RKO (cell line): Measurements from ENCODE around the gene EGFR.

Source experiments
- DNase-seq: peaks from one replicate; pipeline ENCODE4 v3.0.0-alpha.2; 2016; ENCODE audit warnings: low spot score

The EGFR gene

DNA sequence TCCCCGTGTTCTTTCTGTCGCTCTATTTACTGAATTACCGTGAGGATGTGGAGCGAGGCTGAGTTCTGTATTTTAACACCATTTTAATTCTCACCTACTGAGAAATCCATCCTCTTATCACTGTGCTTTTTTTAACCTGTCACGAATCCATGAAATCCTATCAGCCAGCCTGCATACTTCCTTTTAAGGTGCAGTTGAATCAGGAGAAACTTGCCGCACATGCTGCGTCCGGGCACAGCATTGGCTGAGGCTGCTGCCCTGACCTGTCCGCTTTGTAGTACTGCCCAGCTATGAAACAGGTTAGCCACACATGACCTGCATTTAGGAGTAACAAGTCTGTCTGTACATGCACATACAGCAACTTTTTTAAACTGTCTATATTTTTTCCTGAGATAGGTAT is 82.5 kb downstream of the EGFR start:
- no peak for DNase-seq

GRCh38 chr7:55104123-55104522 is 85.3 kb downstream of the EGFR start:
- no peak for DNase-seq

DNA sequence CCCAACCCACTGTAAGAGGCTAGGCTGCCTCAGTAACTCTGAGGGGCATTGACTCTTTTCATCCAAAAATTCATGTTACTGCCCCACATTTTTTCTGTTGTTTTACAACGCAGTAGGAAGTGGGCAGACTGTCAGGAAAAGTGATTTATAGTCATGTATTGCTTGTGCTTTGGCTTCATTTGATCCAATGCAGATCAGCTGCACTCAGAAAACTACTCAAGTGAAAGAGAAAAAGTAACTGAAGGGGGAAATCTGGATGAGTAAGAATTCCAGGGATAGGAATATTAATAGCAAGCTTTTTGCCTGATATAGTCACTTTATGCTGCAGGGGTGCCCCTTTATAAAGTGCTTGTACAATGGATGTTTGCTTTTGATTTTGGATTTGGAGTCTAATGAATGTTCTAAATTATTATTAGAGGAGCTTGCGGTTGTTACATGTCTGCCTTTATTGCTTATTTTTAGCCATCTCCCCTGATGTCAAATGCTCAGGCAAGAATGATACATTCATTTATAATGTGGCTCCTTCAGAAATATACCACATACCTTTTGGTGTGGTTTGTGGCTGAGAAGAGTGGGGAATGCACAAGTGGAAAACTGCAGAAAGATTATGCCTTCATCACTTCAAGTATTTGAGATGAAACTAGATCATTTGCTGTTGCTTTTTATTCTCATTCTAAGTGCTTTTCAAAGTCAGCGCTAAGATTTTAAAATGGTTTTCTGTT is 86.1 kb downstream of the EGFR start:
- DNase-seq, result no peak

DNA sequence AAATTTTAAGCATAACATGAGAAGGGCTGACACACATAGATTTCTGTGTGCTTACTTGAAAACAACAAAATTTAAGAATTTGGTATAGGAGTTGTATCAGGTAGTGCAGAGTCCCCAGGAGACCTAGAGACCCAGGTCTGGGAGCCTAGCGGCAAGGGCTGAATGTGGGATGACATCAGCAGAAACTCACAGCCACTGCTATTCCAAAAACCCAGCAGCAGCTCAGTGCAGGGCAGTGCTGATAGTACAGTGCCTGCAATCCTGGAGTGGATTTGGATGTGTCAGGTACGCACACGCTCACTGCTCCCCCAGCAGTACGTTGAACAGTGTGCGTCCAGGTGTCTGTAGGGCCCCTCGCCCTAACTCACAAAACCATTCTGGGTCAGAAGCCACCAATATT is 87.1 kb downstream of the EGFR start:
- no peak for DNase-seq

GRCh38 chr7:55107946-55108345 is 89.1 kb downstream of the EGFR start:
- no peak for DNase-seq

GRCh38 chr7:55108401-55108800 is 89.6 kb downstream of the EGFR start:
- no peak for DNase-seq

- no peak for DNase-seq
Measured at GRCh38 chr7:55108818-55109217, 90.0 kb downstream of the EGFR start.

DNA sequence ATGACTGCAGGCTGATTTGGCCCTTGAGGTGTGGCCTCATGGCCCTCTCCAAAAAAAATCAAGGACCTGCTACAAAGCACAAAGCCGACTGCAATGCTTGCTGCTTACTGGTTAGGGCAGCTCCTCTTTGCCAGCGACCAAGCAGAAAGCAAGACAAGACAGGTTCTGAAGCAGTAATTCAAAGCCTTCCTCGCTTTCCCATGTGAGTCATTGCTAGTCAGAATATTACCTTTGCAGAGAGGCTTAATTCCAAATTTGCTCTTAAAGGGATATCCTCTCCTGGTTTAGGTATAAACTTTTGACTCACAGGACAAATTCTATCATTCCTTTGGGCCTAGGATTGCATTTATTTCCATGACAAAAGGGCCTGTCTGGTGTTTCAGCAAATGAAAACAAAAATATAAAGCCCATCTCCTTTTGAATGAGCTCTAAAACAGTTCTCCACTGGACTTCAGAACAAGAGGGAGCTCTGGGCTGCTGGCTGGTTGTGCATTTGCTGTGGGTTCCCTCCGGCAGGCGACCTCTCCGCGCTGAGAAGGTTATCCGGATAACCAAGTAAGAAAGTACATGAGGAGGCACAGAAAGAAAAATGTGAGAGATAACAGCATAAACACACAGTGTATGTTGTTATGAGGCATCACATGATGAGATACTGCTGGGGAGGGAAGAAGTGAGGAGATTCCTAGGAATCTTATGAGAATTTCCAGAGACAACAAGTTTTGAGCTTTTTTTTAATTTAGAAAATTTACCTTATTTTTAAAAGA is 90.8 kb downstream of the EGFR start:
- no peak for DNase-seq

DNA sequence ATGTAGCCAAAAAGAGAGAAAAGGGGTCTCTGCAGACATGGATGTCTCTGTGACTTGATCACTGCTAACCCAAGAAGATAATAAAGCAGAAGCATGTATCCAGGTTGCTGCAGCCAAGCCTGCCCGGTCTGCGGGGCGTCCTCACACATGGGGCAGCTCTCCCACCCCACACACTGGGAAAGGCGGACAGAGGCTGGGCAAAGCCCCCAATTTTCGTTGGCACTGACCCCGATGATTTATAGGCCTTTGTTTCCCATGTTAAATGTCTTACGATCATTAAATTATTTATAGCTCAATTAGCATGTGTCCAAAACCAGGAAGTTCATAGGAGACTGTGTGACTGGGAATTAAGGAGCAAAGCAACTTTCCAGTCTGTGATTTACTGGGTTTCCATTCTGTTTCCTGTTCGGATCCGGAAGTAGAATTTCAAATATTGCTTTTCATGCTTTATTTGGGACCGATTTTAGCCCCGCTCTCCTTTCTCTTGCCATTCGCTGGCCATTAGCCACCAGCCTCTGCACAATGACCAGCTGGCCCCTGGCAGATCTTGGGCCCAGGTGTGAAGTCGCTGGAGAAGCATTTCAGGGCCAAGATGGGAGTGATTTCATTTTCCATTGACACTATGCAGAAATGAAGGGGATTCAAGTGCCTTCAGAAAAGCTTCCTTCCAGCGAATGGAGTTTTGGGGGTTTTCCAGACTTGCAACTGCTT is 91.6 kb downstream of the EGFR start:
- DNase-seq, result no peak

GRCh38 chr7:55110993-55111361 is 92.2 kb downstream of the EGFR start:
- DNase-seq, result no peak

- DNase-seq, result no peak
Measured at GRCh38 chr7:55112056-55112455, 93.2 kb downstream of the EGFR start.

- no peak for DNase-seq
Measured at GRCh38 chr7:55113760-55114540, 95.1 kb downstream of the EGFR start.

- no peak for DNase-seq
Measured at GRCh38 chr7:55117286-55117685, 98.5 kb downstream of the EGFR start.

DNA sequence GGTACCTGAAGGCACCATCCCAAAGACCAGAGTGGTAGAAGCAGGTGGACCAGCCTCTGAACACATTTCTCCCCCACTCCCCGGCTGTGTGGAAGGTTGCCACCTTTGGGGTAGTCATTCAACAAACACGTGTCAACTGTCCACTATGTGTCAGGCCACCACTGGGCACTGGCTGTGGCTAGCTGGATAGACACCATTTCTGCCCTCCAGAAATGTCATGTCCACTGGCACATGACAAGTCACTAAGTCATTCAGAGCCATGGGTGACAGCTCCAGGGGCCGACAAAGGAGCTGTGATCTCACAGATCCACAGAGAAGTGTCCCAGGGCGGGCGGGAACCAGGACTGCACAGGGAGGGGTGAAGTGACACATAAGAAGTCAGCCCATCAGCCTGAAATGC is 99.6 kb downstream of the EGFR start:
- no peak for DNase-seq

DNA sequence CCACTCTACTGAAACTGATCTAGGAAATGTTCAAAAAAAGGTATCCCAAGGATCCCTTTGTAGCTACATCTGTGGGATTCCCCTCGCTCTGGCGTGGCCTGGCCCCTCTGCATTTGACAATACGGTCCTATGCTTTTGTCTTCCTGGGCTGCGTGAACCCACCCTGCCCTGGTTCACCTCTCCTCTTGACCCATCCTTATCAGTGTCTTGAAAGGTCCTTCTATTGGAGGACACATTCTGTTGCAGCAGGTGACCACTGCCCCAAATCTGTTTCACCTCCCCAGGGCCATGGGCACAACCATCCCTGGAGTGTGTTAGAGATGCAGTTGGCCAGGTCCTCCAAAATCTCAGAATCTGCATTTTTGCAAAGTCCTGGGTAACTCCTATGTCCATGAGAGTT is 100.8 kb downstream of the EGFR start:
- DNase-seq, result no peak

GRCh38 chr7:55120074-55120473 is 101.3 kb downstream of the EGFR start:
- no peak for DNase-seq

DNA sequence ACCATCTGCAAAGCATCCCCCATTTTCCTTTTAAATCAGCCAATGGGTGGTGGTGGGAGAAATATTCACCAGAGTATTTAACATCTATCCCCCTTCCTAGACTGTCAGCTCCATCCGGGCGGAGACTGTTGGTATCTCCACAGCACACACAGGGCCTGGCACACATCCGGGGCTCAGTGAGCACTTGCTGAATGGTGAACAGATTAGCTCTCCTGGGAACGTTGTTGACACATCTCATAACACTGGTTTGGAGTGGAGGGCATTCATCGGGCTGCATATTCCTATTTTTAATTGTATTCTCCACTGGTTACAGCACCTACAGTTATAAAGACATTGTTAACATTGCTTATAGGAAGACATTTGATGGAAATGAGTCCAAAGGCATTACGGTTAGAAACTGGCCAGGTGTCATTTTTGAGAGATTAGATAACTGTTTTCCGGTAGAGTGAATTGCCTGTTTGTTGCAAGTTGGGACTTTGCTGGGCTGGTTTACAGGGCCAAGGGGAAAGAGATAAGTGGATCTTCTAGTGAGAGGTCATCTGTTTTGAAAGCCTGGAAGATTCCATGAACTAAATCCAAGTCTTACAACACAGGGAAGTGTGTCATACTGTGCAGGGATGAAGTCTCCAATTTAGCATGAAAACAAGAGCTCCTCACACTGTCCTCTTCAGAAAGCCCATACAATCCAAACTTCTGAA is 101.8 kb downstream of the EGFR start:
- DNase-seq, result no peak

DNA sequence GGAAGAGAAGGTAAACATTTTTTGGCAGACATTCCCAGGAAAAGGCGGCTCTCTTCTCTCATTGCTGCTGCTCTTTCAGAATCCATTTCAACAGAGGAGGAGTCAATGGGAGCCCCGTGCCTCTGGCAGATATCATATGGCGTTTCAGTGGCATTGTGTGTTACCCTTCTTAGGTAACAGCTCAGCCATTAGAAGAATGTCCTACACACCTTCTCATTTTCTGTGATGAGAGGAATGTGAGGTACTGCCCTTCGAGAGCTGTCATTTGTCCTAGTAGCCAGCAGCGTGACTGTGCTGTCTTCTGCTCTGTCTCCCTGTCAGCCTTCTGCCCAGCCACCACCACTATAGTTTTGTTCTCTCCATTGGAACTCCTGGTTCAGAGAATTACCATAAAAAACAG is 102.4 kb downstream of the EGFR start:
- no peak for DNase-seq

DNA sequence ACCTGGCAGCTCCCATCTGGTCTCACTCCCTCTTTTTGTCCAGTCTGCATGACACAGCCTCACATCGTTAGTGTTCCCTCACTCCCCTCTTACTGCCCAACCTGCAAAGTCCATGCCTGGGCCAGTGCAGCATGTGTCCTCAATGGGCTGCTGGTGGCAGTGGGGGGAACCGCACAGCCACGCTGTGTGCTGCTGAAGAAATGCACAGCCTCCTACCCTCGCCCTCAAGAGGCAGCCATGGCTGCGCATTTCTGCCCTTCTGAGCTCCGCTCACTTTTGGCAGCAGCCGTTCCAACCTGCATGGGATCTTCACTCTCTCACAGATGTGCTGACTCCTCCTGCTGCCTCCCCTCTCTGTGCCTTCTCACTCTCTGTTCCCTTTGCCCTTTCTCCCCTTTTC is 103.4 kb downstream of the EGFR start:
- DNase-seq, result no peak

- DNase-seq, result no peak
Measured at GRCh38 chr7:55124989-55125875, 106.4 kb downstream of the EGFR start.

GRCh38 chr7:55127135-55127551 is 108.3 kb downstream of the EGFR start:
- no peak for DNase-seq
